Hepatocyte (in vitro differentiated cells): ENCODE data around the gene FMNL2. TPM values are rescaled to one million over a fixed set of nuclear protein-coding genes. Genes with fewer than 3 reads are reported as not detected.

Experiments used
- DNase-seq: peaks from one replicate; pipeline ENCODE4 v3.0.0-alpha.2; 2016; ENCODE audit warnings: low spot score
- H2AFZ ChIP-seq: fragments of 200-600 bp; sonication (generic); 2 replicates; pipeline ENCODE4 v1.6.0; 2016; ENCODE audit warnings: antibody characterized with exemption, mild to moderate bottlenecking
- H3K27ac ChIP-seq: fragments of 200-600 bp; sonication (generic); 2 replicates; pipeline ENCODE4 v1.5.1; 2016; ENCODE audit warnings: mild to moderate bottlenecking
- H3K27me3 ChIP-seq: fragments of 200-600 bp; sonication (generic); 2 replicates; pipeline ENCODE4 v1.6.1; 2016
- H3K36me3 ChIP-seq: fragments of 200-600 bp; sonication (generic); replicated peaks from 2 replicates; pipeline ENCODE4 v1.5.1; 2016; ENCODE audit warnings: low read depth; ENCODE audit not compliant: insufficient read depth
- H3K4me1 ChIP-seq: fragments of 200-600 bp; sonication (generic); 2 replicates; pipeline ENCODE4 v1.5.1; 2016; ENCODE audit warnings: mild to moderate bottlenecking, moderate library complexity; ENCODE audit not compliant: insufficient read depth
- H3K4me2 ChIP-seq: fragments of 200-600 bp; sonication (generic); 2 replicates; pipeline ENCODE4 v1.6.0; 2016
- H3K4me3 ChIP-seq: fragments of 200-600 bp; sonication (generic); 2 replicates; pipeline ENCODE4 v1.5.1; 2016; ENCODE audit warnings: mild to moderate bottlenecking
- H3K79me2 ChIP-seq: fragments of 200-600 bp; sonication (generic); 2 replicates; pipeline ENCODE4 v1.6.0; 2017; ENCODE audit warnings: mild to moderate bottlenecking
- H3K9me2 ChIP-seq: fragments of 200-600 bp; sonication (generic); replicated peaks from 2 replicates; pipeline ENCODE4 v1.6.0; 2017; ENCODE audit warnings: mild to moderate bottlenecking; ENCODE audit not compliant: insufficient read depth
- H3K9me3 ChIP-seq: fragments of 200-600 bp; sonication (generic); 2 replicates; pipeline ENCODE4 v1.5.1; 2016; ENCODE audit warnings: low read depth, mild to moderate bottlenecking
- H4K20me1 ChIP-seq: fragments of 200-600 bp; sonication (generic); 2 replicates; pipeline ENCODE4 v1.6.0; 2016; ENCODE audit warnings: mild to moderate bottlenecking; ENCODE audit not compliant: insufficient read depth, poor library complexity, severe bottlenecking
- CTCF ChIP-seq: fragments of 200-600 bp; sonication (generic); IDR thresholded peaks from 2 replicates; pipeline ENCODE4 v1.5.1; 2016; ENCODE audit warnings: antibody characterized with exemption, mild to moderate bottlenecking; ENCODE audit not compliant: poor library complexity
- EZH2 ChIP-seq: fragments of 200-600 bp; sonication (generic); IDR thresholded peaks from 2 replicates; pipeline ENCODE4 v1.6.1; 2016; ENCODE audit warnings: antibody characterized with exemption, mild to moderate bottlenecking, borderline replicate concordance
- EZH2phosphoT487 ChIP-seq: fragments of 200-600 bp; sonication (generic); IDR thresholded peaks from one replicate; pipeline ENCODE4 v1.6.1; 2018; ENCODE audit warnings: antibody characterized with exemption, mild to moderate bottlenecking, low read depth, moderate library complexity; ENCODE audit not compliant: unreplicated experiment, severe bottlenecking
- WGBS: methylation state at CpG from one replicate; pipeline ENCODE4 v1.1.6; 2016; ENCODE audit warnings: low lambda C conversion rate; ENCODE audit errors: missing lambda C conversion rate; 5-methylcytosine and 5-hydroxymethylcytosine counted together
- polyA plus RNA-seq: library from polyadenylated mRNA; unstranded; fragments of >200 nt; fragmentation: Nextera tagmentation; extraction: Ambion mirVana; gene quantifications from 2 replicates; pipeline ENCODE4 v1.2.1, GENCODE V29; 2016
- total RNA-seq: library from RNA; depleted of rRNA; stranded (reverse); fragments of >200 nt; gene quantifications from 2 replicates; pipeline ENCODE4 v1.2.3, GENCODE V29; 2014

The FMNL2 gene
- total and polyA plus RNA-seq, 2 experiments from 2014 or later, result 11.7 to 53.6 TPM

GRCh38 chr2:152509772-152510491 is 175.0 kb downstream of the FMNL2 start:
- Histone ChIP-seq H3K36me3 (no peaks in the 10 kb centered on the region), H3K4me3 (no peak overlapping the region), H4K20me1 (no peaks in the 10 kb centered on the region), H3K79me2 (peaks cover 92% of the 10 kb centered on the region), H3K27me3 (no peaks in the 10 kb centered on the region), H3K27ac (no peak overlapping the region), H3K4me1 (no peaks in the 10 kb centered on the region), H3K9me3 (no peaks in the 10 kb centered on the region), H2AFZ (no peak overlapping the region), H3K4me2 (no peak overlapping the region), H3K9me2 (no peaks in the 10 kb centered on the region)
- no peak for DNase-seq
- TF ChIP-seq CTCF (no peak), EZH2phosphoT487 (no peak), EZH2 (no peak)
- WGBS, result 97% methylated on average over 3 of the region's 3 CpGs

- H3K27me3 ChIP-seq, result no peaks in the 10 kb centered on the region
- peak overlapping the region; percentile 31 for H3K27ac ChIP-seq
- no peaks in the 10 kb centered on the region for H3K4me1 ChIP-seq
- no peaks in the 10 kb centered on the region for H4K20me1 ChIP-seq
- H3K9me2 ChIP-seq, result no peaks in the 10 kb centered on the region
- peaks cover 93% of the 10 kb centered on the region for H3K79me2 ChIP-seq
- DNase-seq, result no peak
- TF ChIP-seq CTCF (no peak), EZH2phosphoT487 (no peak), EZH2 (no peak)
- H3K4me2 ChIP-seq, result no peak overlapping the region
- H3K4me3 ChIP-seq, result no peak overlapping the region
- no peak overlapping the region for H2AFZ ChIP-seq
- WGBS, result 85% methylated on average over 5 of the region's 5 CpGs
- H3K36me3 ChIP-seq, result no peaks in the 10 kb centered on the region
- no peaks in the 10 kb centered on the region for H3K9me3 ChIP-seq
These were observed 175.6 kb downstream of the FMNL2 start for GRCh38 chr2:152510621-152511020.

GRCh38 chr2:152511981-152512380 is 177.0 kb downstream of the FMNL2 start:
- Histone ChIP-seq H3K36me3 (no peaks in the 10 kb centered on the region), H3K79me2 (peaks cover 93% of the 10 kb centered on the region), H3K4me2 (no peak overlapping the region), H3K4me1 (no peaks in the 10 kb centered on the region), H3K27ac (no peak overlapping the region), H3K27me3 (no peaks in the 10 kb centered on the region), H3K9me3 (no peaks in the 10 kb centered on the region), H3K9me2 (no peaks in the 10 kb centered on the region), H2AFZ (no peak overlapping the region), H4K20me1 (no peaks in the 10 kb centered on the region), H3K4me3 (no peak overlapping the region)
- TF ChIP-seq EZH2phosphoT487 (no peak), CTCF (no peak), EZH2 (no peak)
- WGBS, result 89% methylated on average over 2 of the region's 2 CpGs
- DNase-seq, result no peak
